ENCODE results near the gene P4HB. TPM values are rescaled to one million over a fixed set of nuclear protein-coding genes. Genes with fewer than 3 reads are reported as not detected.

The P4HB gene
- total RNA-seq, 1 donor from 2014 or later, result 462 TPM

- Histone ChIP-seq H3K9me3 (no peaks in the 10 kb centered on the region), H3K36me3 (no peaks in the 10 kb centered on the region), H3K27me3 (peaks cover 67% of the 10 kb centered on the region), H3K27ac (no peak overlapping the region), H3K4me3 (no peak overlapping the region), H3K4me1 (no peaks in the 10 kb centered on the region)
- ATAC-seq (no peak), DNase-seq (no peak)
- intact Hi-C loops (cut with DNase I), result no loop called here
- no peak for TF ChIP-seq CTCF (IDR thresholded peaks at IDR 0.05)
Observed at GRCh38 chr17:81807210-81807719, 53.1 kb downstream of the P4HB start.

DNA sequence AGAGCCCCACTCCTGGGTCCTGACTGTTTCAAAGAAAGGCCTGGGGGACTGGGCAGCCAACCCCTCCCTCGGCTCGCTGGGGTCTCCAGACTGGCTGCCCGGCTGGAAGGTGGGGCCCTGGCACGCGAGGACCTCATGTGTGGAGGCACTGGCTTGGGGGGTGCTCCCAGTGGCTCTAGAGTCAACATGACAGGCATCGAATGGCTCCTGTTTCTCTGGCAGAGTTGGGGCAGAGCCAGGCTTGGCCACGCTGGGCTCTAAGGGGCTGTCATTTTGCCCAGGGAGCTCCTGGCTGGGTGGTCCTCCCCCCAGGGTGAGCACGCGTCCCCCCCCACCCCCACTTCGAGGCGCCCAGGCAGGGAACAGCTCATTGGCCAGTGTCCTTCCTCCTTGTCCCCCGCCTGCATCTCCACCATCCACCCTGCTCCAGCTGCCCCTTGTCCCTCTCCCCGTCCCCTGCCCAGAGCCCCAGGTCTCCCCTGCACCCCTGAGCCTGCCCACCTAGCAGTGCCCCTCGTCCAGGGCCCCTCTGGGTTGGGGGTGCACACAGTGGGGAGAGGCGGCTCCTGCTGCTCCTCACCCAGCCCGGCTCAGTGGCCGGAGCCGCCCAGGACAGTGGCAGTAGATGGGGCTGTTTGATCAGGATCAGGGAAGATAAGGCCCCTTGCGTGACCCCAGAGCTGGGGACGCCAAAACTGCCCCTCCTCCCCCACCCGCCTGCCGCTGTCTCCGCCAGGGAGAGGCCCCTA lies 53.7 kb downstream of the P4HB start:
- peaks cover 67% of the 10 kb centered on the region for H3K27me3 ChIP-seq
- intact Hi-C loops (cut with DNase I), result no loop called here
- ATAC-seq (no peak), DNase-seq (no peak)
- no peaks in the 10 kb centered on the region for H3K9me3 ChIP-seq
- no peaks in the 10 kb centered on the region for H3K36me3 ChIP-seq
- no peak overlapping the region for H3K27ac ChIP-seq
- no peak overlapping the region for H3K4me3 ChIP-seq
- TF ChIP-seq CTCF (IDR thresholded peaks at IDR 0.05), result no peak
- H3K4me1 ChIP-seq, result no peaks in the 10 kb centered on the region

DNA sequence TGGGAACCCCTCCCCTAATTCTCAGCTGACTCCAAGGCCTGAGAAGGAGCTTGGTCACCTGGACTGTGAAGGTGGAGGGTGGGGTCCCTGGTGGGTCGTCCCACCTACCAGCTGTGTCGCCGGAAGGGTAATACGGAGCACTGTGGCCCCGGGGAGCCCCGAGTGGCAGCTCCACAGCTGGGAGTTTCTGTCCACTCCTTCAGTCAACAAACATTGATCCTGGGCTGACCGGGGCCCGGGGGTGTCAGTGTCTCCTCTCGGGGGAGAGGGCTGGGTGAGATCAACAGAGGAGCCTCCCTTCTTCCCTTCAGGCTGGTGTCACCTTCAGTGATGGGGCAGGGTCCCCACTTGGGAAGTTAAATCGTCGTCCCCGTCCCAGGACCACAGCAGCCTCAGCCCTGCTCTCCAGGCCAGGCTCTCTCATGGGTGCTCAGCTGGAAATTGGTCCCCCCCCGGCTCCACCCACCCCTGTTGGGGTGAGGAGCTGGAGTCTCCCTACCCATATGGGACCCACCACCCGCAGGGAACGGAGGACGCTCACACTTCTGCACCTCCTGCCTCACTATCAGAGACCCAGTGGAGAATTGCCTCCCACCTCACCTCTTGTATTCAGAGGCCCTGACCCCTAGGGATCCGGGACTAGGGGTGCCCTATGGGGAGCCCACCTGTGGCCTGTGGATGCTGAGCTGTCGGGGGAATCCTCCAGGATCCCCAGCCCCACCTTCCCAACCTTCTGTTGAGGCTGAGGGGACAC lies 54.5 kb downstream of the P4HB start:
- TF ChIP-seq CTCF (IDR thresholded peaks at IDR 0.05), result no peak
- no peaks in the 10 kb centered on the region for H3K4me1 ChIP-seq
- H3K36me3 ChIP-seq, result no peaks in the 10 kb centered on the region
- H3K27ac ChIP-seq, result no peak overlapping the region
- no peak overlapping the region for H3K4me3 ChIP-seq
- H3K27me3 ChIP-seq, result peaks cover 68% of the 10 kb centered on the region
- DNase-seq (no peak), ATAC-seq (no peak)
- intact Hi-C loops (cut with DNase I), result no loop called here
- no peaks in the 10 kb centered on the region for H3K9me3 ChIP-seq

- DNase-seq, result no peak
- no peak for ATAC-seq
- no peak for TF ChIP-seq CTCF (IDR thresholded peaks at IDR 0.05)
- no peak overlapping the region for H3K27ac ChIP-seq
- intact Hi-C loops (cut with DNase I), result no loop called here
- no peaks in the 10 kb centered on the region for H3K9me3 ChIP-seq
- H3K4me1 ChIP-seq, result no peaks in the 10 kb centered on the region
- H3K27me3 ChIP-seq, result peaks cover 75% of the 10 kb centered on the region
- H3K4me3 ChIP-seq, result no peak overlapping the region
- H3K36me3 ChIP-seq, result no peaks in the 10 kb centered on the region
Observed at GRCh38 chr17:81804559-81805399, 55.6 kb downstream of the P4HB start.

GRCh38 chr17:81803728-81804558 lies 56.4 kb downstream of the P4HB start, which contains the start of gene GCGR:
Gene GCGR, plus strand, starts transcription at chr17:81804150. Its CDS starts 4,869 bp downstream, at chr17:81809019.
- intact Hi-C loops (cut with DNase I), result no loop called here
- peaks cover 75% of the 10 kb centered on the region for H3K27me3 ChIP-seq

More at GRCh38 chr17:81803728-81804558, 56.4 kb downstream of the P4HB start, which contains the start of gene GCGR:
- H3K4me1 ChIP-seq, result no peaks in the 10 kb centered on the region
- H3K9me3 ChIP-seq, result no peaks in the 10 kb centered on the region
- ATAC-seq (no peak), DNase-seq (no peak)
- no peak for TF ChIP-seq CTCF (IDR thresholded peaks at IDR 0.05)
- H3K4me3 ChIP-seq, result no peak within 1 kb of the TSS
- H3K27ac ChIP-seq, result no peak within 1 kb of the TSS
- no peaks in the 10 kb centered on the region for H3K36me3 ChIP-seq
